Measurements from ENCODE around the gene CPNE7. TPM values are rescaled to one million over a fixed set of nuclear protein-coding genes. Genes with fewer than 3 reads are reported as not detected.

The CPNE7 gene
- total and polyA plus RNA-seq, 2 of the 4 experiments (the other 2 are of a cell fraction), result 5.4 to 17.4 TPM

GRCh38 chr16:89536371-89536770, 39.2 kb upstream of the CPNE7 start:
- no peak overlapping the region for H3K9ac ChIP-seq (ENCODE audit: low read depth, low read length)
- no peak overlapping the region for H3K27ac ChIP-seq (ENCODE audit: insufficient read depth, low read length)
- no peak overlapping the region for H2BK120ac ChIP-seq (ENCODE audit: low read depth, low read length)
- peaks cover 23 to 64% of the 10 kb centered on the region in 2 experiments; a peak in 3 of 4 replicates for H3K79me1 ChIP-seq (ENCODE audit: low read depth in 1 of 2, low read length in 2 of 2)
- H3K4me2 ChIP-seq (ENCODE audit: low read depth, low read length), result no peak overlapping the region
- no peak overlapping the region for H2AK5ac ChIP-seq (ENCODE audit: low read depth, low read length)
- no peak overlapping the region for H4K91ac ChIP-seq (ENCODE audit: insufficient read depth, low read depth, low read length)
- H3K4ac ChIP-seq (ENCODE audit: low read depth, low read length), result no peak overlapping the region
- H3K23ac ChIP-seq (ENCODE audit: low read depth, low read length), result no peak overlapping the region
- no peak for ATAC-seq (ENCODE audit: low read depth)
- no peak overlapping the region for H2AFZ ChIP-seq (replicated peaks; ENCODE audit: low read length, poor library complexity)
- WGBS, 2 experiments (ENCODE audit: extremely low coverage in 2 of 2, insufficient read length in 1 of 2), result 96% methylated on average over 10 of the region's 24 CpGs; no CpG with 5 or more reads in 1 of the 2 experiments
- ChIA-PET CTCF (no interaction called here), POLR2A (ENCODE audit: unreplicated experiment) (no interaction called here)
- H3K56ac ChIP-seq (ENCODE audit: extremely low read depth, insufficient read depth, low read length), result no peak overlapping the region
- H3K36me3 ChIP-seq (ENCODE audit: control insufficient read depth, insufficient read depth, low read length), result peaks cover 71% of the 10 kb centered on the region
- 0 out of 2 replicates have a peak, but pooled peaks cover 3% of the 10 kb centered on the region for H3K9me1 ChIP-seq (ENCODE audit: insufficient read depth, low read length)
- H3K27me3 ChIP-seq (ENCODE audit: control insufficient read depth, insufficient read depth, low read length), result no peaks in the 10 kb centered on the region
- in situ Hi-C loops (cut with MboI; ENCODE audit: low sequenced_read_pairs) (no loop called here), intact Hi-C loops (cut with micrococcal nuclease) (no loop called here), dilution Hi-C loops (cut with HindIII; ENCODE audit: low sequenced_read_pairs, unreplicated experiment) (no loop called here)
- no peaks in the 10 kb centered on the region for H3K9me3 ChIP-seq (ENCODE audit: control insufficient read depth, insufficient read depth, low read length)
- H2BK5ac ChIP-seq (ENCODE audit: low read depth, low read length, poor library complexity, severe bottlenecking), result no peak overlapping the region
- H4K5ac ChIP-seq (ENCODE audit: low read depth, low read length), result no peak overlapping the region
- no peak overlapping the region for H3K14ac ChIP-seq (replicated peaks; ENCODE audit: low read depth, low read length)
- peaks cover 30% of the 10 kb centered on the region for H4K20me1 ChIP-seq (ENCODE audit: insufficient read depth, low read length)
- no TSS peak for BruUV-seq (replicated peaks)
- no peak overlapping the region for H3K18ac ChIP-seq (ENCODE audit: low read depth, low read length)
- H3K4me3 ChIP-seq (ENCODE audit: insufficient read depth, low read depth, low read length), result no peak overlapping the region
- DNase-seq, result no peak
- H4K8ac ChIP-seq (ENCODE audit: low read depth in 2 of 2, low read length in 2 of 2), result no peak overlapping the region
- H2BK15ac ChIP-seq (ENCODE audit: low read depth, low read length), result no peak overlapping the region
- H2BK20ac ChIP-seq (ENCODE audit: low read depth, low read length), result no peak overlapping the region
- TF ChIP-seq MAZ (IDR thresholded peaks at IDR 0.05; ENCODE audit: borderline replicate concordance, low read depth, low read length), result no peak
- no peak for TF ChIP-seq SMC3 (IDR thresholded peaks at IDR 0.05; ENCODE audit: low read depth, low read length)
- no peak for TF ChIP-seq RFX5 (IDR thresholded peaks at IDR 0.05; ENCODE audit: low read depth, low read length)
- TF ChIP-seq MAFK (IDR thresholded peaks at IDR 0.05; ENCODE audit: low read depth, low read length), result no peak
- no peak for TF ChIP-seq FOS (IDR thresholded peaks at IDR 0.05; ENCODE audit: low read depth, low read length)
- TF ChIP-seq RCOR1 (IDR thresholded peaks at IDR 0.05; ENCODE audit: insufficient replicate concordance, low read length), result no peak
- TF ChIP-seq NFE2L2 (IDR thresholded peaks at IDR 0.05; ENCODE audit: low read depth, low read length), result no peak
- TF ChIP-seq USF2 (IDR thresholded peaks at IDR 0.05; ENCODE audit: low read depth, low read length), result no peak
- TF ChIP-seq RAD21 (IDR thresholded peaks at IDR 0.05; ENCODE audit: low read length), result no peak
- no peak for TF ChIP-seq CTCF (conservative IDR thresholded peaks at IDR 0.05; ENCODE audit: low read depth, low read length)
- no peak for TF ChIP-seq MXI1 (IDR thresholded peaks at IDR 0.05; ENCODE audit: borderline replicate concordance, low read depth, low read length)
- TF ChIP-seq CEBPB (IDR thresholded peaks at IDR 0.05; ENCODE audit: low read depth, low read length), result no peak
- no peak for TF ChIP-seq BHLHE40 (IDR thresholded peaks at IDR 0.05; ENCODE audit: low read depth, low read length)
- TF ChIP-seq POLR2A (IDR thresholded peaks at IDR 0.05; ENCODE audit: low read depth, low read length), result no peak
- no peak for TF ChIP-seq CHD1 (IDR thresholded peaks at IDR 0.05; ENCODE audit: low read depth, low read length)
- TF ChIP-seq ELK1 (IDR thresholded peaks at IDR 0.05; ENCODE audit: borderline replicate concordance, low read depth, low read length), result no peak
- no peak overlapping the region for H2AK9ac ChIP-seq (replicated peaks; ENCODE audit: low read depth, low read length, poor library complexity)
- no peaks in the 10 kb centered on the region for H3K4me1 ChIP-seq (ENCODE audit: control insufficient read depth, insufficient read depth, low read length)
